H1 (cell line): ENCODE data around the gene IFNGR1. TPM values are rescaled to one million over a fixed set of nuclear protein-coding genes. Genes with fewer than 3 reads are reported as not detected.

ENCODE experiments used
- CTCF ChIA-PET: fragments of 300-600 bp; sonication (Branson Sonifier 250); formaldehyde crosslinking; loops from one replicate; lab custom pipeline; 2021; ENCODE audit not compliant: partially characterized antibody; lab: Charles Lee
- POLR2A ChIA-PET: fragments of 300-600 bp; sonication (Branson Sonifier 250); formaldehyde crosslinking; loops from one replicate; lab custom pipeline; 2021; ENCODE audit warnings: inconsistent platforms; ENCODE audit not compliant: partially characterized antibody; lab: Charles Lee
- DNase-seq, 2 experiments: peaks; one replicate each; pipeline versions ENCODE4 v3.0.0 to v3.0.0-alpha.2; 2010 to 2022; ENCODE audit warnings: low spot score in 2 of 2, low read depth in 1 of 2, mixed read lengths in 1 of 2
- FAIRE-seq: peaks from 2 replicates; lab custom pipeline; 2011; peaks lifted over from hg19 to GRCh38; lab: Jason Lieb, UNC
- H2AFZ ChIP-seq: 2 replicates; pipeline ENCODE4 v1.8.1; 2012; ENCODE audit warnings: low read length, inconsistent platforms
- H2AK5ac ChIP-seq: 2 replicates; pipeline ENCODE4 v1.6.1; 2013; ENCODE audit warnings: low read depth, low read length
- H2BK120ac ChIP-seq: replicated peaks from 2 replicates; pipeline ENCODE3; 2013; ENCODE audit warnings: low read depth, low read length, inconsistent platforms
- H2BK12ac ChIP-seq: 2 replicates; pipeline ENCODE4 v1.6.1; 2013; ENCODE audit warnings: low read depth, low read length
- H2BK15ac ChIP-seq: 2 replicates; pipeline ENCODE4 v1.6.1; 2013; ENCODE audit warnings: low read length
- H2BK20ac ChIP-seq: 2 replicates; pipeline ENCODE4 v1.6.1; 2013; ENCODE audit warnings: low read length
- H2BK5ac ChIP-seq: 2 replicates; pipeline ENCODE4 v1.6.1; 2013; ENCODE audit warnings: low read depth, low read length
- H3K14ac ChIP-seq: 2 replicates; pipeline ENCODE4 v1.6.1; 2013; ENCODE audit warnings: inconsistent platforms; ENCODE audit not compliant: insufficient read length
- H3K18ac ChIP-seq: 2 replicates; pipeline ENCODE4 v1.6.1; 2013; ENCODE audit warnings: low read length; ENCODE audit errors: extremely low read depth
- H3K23ac ChIP-seq: 2 replicates; pipeline ENCODE4 v1.6.1; 2013; ENCODE audit warnings: inconsistent platforms; ENCODE audit not compliant: insufficient read length
- H3K23me2 ChIP-seq: 2 replicates; pipeline ENCODE4 v1.6.1; 2013; ENCODE audit warnings: low read depth, low read length
- H3K27ac ChIP-seq: 2 replicates; pipeline ENCODE4 v1.6.1; 2011; ENCODE audit warnings: low read depth, low read length, inconsistent platforms
- H3K27me3 ChIP-seq, 4 experiments: replicated peaks in 1 of 4; 1 replicate in 1 of 4; 2 replicates in 3 of 4; pipeline versions ENCODE4 v1.6.1 to v1.8.1; 2011 to 2013; ENCODE audit warnings: low read length in 3 of 4, mild to moderate bottlenecking in 3 of 4, inconsistent platforms in 2 of 4, mixed read lengths in 2 of 4, moderate library complexity in 1 of 4; ENCODE audit not compliant: control insufficient read depth in 3 of 4, insufficient read depth in 3 of 4; ENCODE audit errors: extremely low read depth in 1 of 4
- H3K36me3 ChIP-seq, 4 experiments: 2 replicates each; pipeline versions ENCODE4 v1.6.1 to v1.8.1; 2011 to 2013; ENCODE audit warnings: mild to moderate bottlenecking in 4 of 4, low read length in 3 of 4, moderate library complexity in 2 of 4, control low read depth in 1 of 4, inconsistent platforms in 1 of 4; ENCODE audit not compliant: insufficient read depth in 4 of 4, control insufficient read depth in 2 of 4
- H3K4ac ChIP-seq: replicated peaks from 2 replicates; pipeline ENCODE3; 2013; ENCODE audit warnings: low read length, low read depth, mixed read lengths, inconsistent platforms; ENCODE audit not compliant: insufficient read length
- H3K4me1 ChIP-seq, 4 experiments: replicated peaks in 1 of 4; 1 replicate in 1 of 4; 2 replicates in 3 of 4; pipeline versions ENCODE4 v1.6.1 to v1.8.1; 2011 to 2013; ENCODE audit warnings: low read length in 3 of 4, inconsistent platforms in 2 of 4, mixed read lengths in 1 of 4; ENCODE audit not compliant: insufficient read depth in 4 of 4, control insufficient read depth in 3 of 4
- H3K4me2 ChIP-seq, 2 experiments: 2 replicates each; pipeline versions ENCODE4 v1.6.1 to v1.8.1; 2011 to 2013; ENCODE audit warnings: low read depth in 2 of 2, low read length in 2 of 2, control low read depth in 1 of 2, inconsistent platforms in 1 of 2, mild to moderate bottlenecking in 1 of 2; ENCODE audit not compliant: insufficient read depth in 1 of 2
- H3K4me3 ChIP-seq, 4 experiments: fragments of 200-600, 300-600 bp in 1 of 4; sonication (generic), shearing (Covaris generic), sonication (Bioruptor Twin) in 1 of 4; 2 replicates each; pipeline versions ENCODE4 v1.5.1 to v1.8.1; 2011 to 2016; ENCODE audit warnings: low read length in 4 of 4, low read depth in 3 of 4, control low read depth in 2 of 4, inconsistent platforms in 2 of 4, mild to moderate bottlenecking in 2 of 4, mixed read lengths in 1 of 4, moderate library complexity in 1 of 4; ENCODE audit not compliant: insufficient read depth in 2 of 4; ENCODE audit errors: extremely low read depth in 1 of 4
- H3K56ac ChIP-seq: replicated peaks from 2 replicates; pipeline ENCODE3; 2013; ENCODE audit warnings: low read depth, mild to moderate bottlenecking, mixed read lengths, low read length, inconsistent platforms; ENCODE audit not compliant: insufficient read length
- H3K79me1 ChIP-seq: 2 replicates; pipeline ENCODE4 v1.6.1; 2013; ENCODE audit warnings: low read depth, low read length, control low read depth
- H3K79me2 ChIP-seq, 2 experiments: 2 replicates each; pipeline versions ENCODE4 v1.6.1 to v1.8.1; 2012 to 2013; ENCODE audit warnings: low read length in 2 of 2, mild to moderate bottlenecking in 2 of 2, inconsistent platforms in 1 of 2; ENCODE audit not compliant: insufficient read depth in 2 of 2, control insufficient read depth in 1 of 2
- H3K9ac ChIP-seq, 4 experiments: replicated peaks in 1 of 4; 1 replicate in 1 of 4; 2 replicates in 3 of 4; pipeline versions ENCODE4 v1.6.1 to v1.8.1; 2011 to 2013; ENCODE audit warnings: low read depth in 3 of 4, low read length in 3 of 4, control low read depth in 2 of 4, mild to moderate bottlenecking in 2 of 4, moderate library complexity in 2 of 4, inconsistent platforms in 1 of 4; ENCODE audit errors: extremely low read depth in 1 of 4
- H3K9me3 ChIP-seq, 2 experiments: 2 replicates each; pipeline versions ENCODE4 v1.6.1 to v1.8.1; 2012 to 2013; ENCODE audit warnings: mild to moderate bottlenecking in 2 of 2, moderate library complexity in 2 of 2, control low read depth in 1 of 2, inconsistent platforms in 1 of 2, low read depth in 1 of 2, low read length in 1 of 2, mixed read lengths in 1 of 2; ENCODE audit not compliant: insufficient read depth in 2 of 2
- H4K20me1 ChIP-seq, 2 experiments: replicated peaks in 1 of 2; 2 replicates each; pipeline versions ENCODE3 to v1.8.1; 2011 to 2013; ENCODE audit warnings: inconsistent platforms in 2 of 2, low read length in 2 of 2, mild to moderate bottlenecking in 1 of 2; ENCODE audit not compliant: insufficient read depth in 2 of 2, control insufficient read depth in 1 of 2
- H4K5ac ChIP-seq: 2 replicates; pipeline ENCODE4 v1.6.1; 2013; ENCODE audit warnings: low read length, low read depth, mixed read lengths, inconsistent platforms; ENCODE audit not compliant: insufficient read length
- H4K8ac ChIP-seq: 2 replicates; pipeline ENCODE4 v1.8.0; 2013; ENCODE audit warnings: mild to moderate bottlenecking, moderate library complexity, low read length, inconsistent platforms; ENCODE audit not compliant: insufficient read depth; ENCODE audit errors: extremely low read depth
- H4K91ac ChIP-seq: replicated peaks from 2 replicates; pipeline ENCODE3; 2013; ENCODE audit warnings: low read length, mixed read lengths, inconsistent platforms; ENCODE audit not compliant: insufficient read length
- CTBP2 ChIP-seq: IDR thresholded peaks from 2 replicates; pipeline ENCODE4 v1.7.0; 2011; ENCODE audit warnings: borderline replicate concordance, mild to moderate bottlenecking, moderate library complexity, mixed read lengths, low read length; ENCODE audit not compliant: insufficient read depth, insufficient read length
- EP300 ChIP-seq, 2 experiments: IDR thresholded peaks; 1 replicate in 1 of 2; 2 replicates in 1 of 2; pipeline ENCODE4 v1.6.1; 2011 to 2012; ENCODE audit warnings: low read depth in 2 of 2, low read length in 2 of 2, mild to moderate bottlenecking in 2 of 2, borderline replicate concordance in 1 of 2, inconsistent platforms in 1 of 2, moderate library complexity in 1 of 2
- NRF1 ChIP-seq: IDR thresholded peaks from 2 replicates; pipeline ENCODE4 v1.6.1; 2011; ENCODE audit warnings: mild to moderate bottlenecking, low read depth, low read length, improper control_type of control experiment
- SAP30 ChIP-seq: fragments of 300-600 bp; sonication (generic); IDR thresholded peaks from 2 replicates; pipeline ENCODE4 v1.7.1; 2012; ENCODE audit warnings: low read length, moderate library complexity, mild to moderate bottlenecking, inconsistent platforms; ENCODE audit not compliant: insufficient read depth, insufficient replicate concordance
- TAF1 ChIP-seq: IDR thresholded peaks from 2 replicates; pipeline ENCODE4 v1.6.1; 2011; ENCODE audit warnings: mild to moderate bottlenecking, low read depth, low read length
- WGBS, 2 experiments: shearing (Covaris generic) in 1 of 2; methylation state at CpG; one replicate each; pipeline versions ENCODE4 v1.1.6 to v1.1.7; 2013 to 2015; ENCODE audit warnings: low lambda C conversion rate in 2 of 2, mixed read lengths in 2 of 2, inconsistent platforms in 1 of 2, low coverage in 1 of 2, missing lambda C conversion rate in 1 of 2; ENCODE audit not compliant: insufficient replicate concordance in 2 of 2, insufficient coverage in 1 of 2, insufficient read length in 1 of 2; ENCODE audit errors: extremely low coverage in 1 of 2, missing lambda C conversion rate in 1 of 2; 5-methylcytosine and 5-hydroxymethylcytosine counted together
- polyA plus RNA-seq, 7 experiments: library from polyadenylated mRNA; depleted of rRNA in 3 of 7; stranded (reverse) in 5 of 7; unstranded in 2 of 7; fragments of >200 nt in 5 of 7; fragments of 200-250 nt in 2 of 7; gene quantifications; 1 replicate in 5 of 7; 2 replicates in 1 of 7; 4 replicates in 1 of 7; pipeline versions ENCODE4 v1.2.1 to v1.2.3, GENCODE V29; 2011 to 2013; ENCODE audit warnings: missing spikeins in 2 of 7, mixed read lengths in 2 of 7
- total RNA-seq: library from RNA; stranded (reverse); fragmentation: NEBNext Ultra II Directional; extraction: Animal tissue kit (Norgen Biotek cat#: 25700); gene quantifications from 2 replicates; pipeline ENCODE4 v1.2.1, GENCODE V29; 2021

The IFNGR1 gene
- total and polyA plus RNA-seq, 2 of the 8 experiments (the other 6 are each of a cell fraction or from before 2014, with no cell fraction given), result 9.7 to 20.9 TPM

- no peak overlapping the region for H2AK5ac ChIP-seq
- DNase-seq, result no peak
- H2BK20ac ChIP-seq, result no peak overlapping the region
- no peak overlapping the region for H3K27ac ChIP-seq
- 85% methylated on average over 3 of the region's 3 CpGs; no CpG with 5 or more reads in 1 of the 2 experiments for WGBS, 2 experiments
- no peak overlapping the region for H2BK12ac ChIP-seq
- H3K23me2 ChIP-seq, result no peaks in the 10 kb centered on the region
- H2BK5ac ChIP-seq, result no peak overlapping the region
- no peak overlapping the region for H3K9ac ChIP-seq
- no peak overlapping the region for H2AFZ ChIP-seq
- H3K4me2 ChIP-seq, result no peak overlapping the region
- H3K27me3 ChIP-seq, result no peaks in the 10 kb centered on the region
- H2BK120ac ChIP-seq, result no peak overlapping the region
- FAIRE-seq, result no peak
- H3K9me3 ChIP-seq, result no peaks in the 10 kb centered on the region
- H3K79me1 ChIP-seq, result no peaks in the 10 kb centered on the region
- no peak overlapping the region for H3K23ac ChIP-seq
- ChIA-PET POLR2A (interaction anchor here (0.7 kb wide), 1 partner anchor 24 kb away, joined by 3 read pairs; no protein-coding TSS in a partner anchor), CTCF (interaction anchor here (0.6 to 2.0 kb wide), 3 partner anchors 16 to 440 kb away, joined by 3 to 6 read pairs (median 3); no protein-coding TSS in a partner anchor)
- no peaks in the 10 kb centered on the region for H3K36me3 ChIP-seq
- no peak overlapping the region for H4K8ac ChIP-seq
- H2BK15ac ChIP-seq, result no peak overlapping the region
- H4K91ac ChIP-seq, result no peak overlapping the region
- H3K56ac ChIP-seq, result no peak overlapping the region
- no peaks in the 10 kb centered on the region for H3K79me2 ChIP-seq
- no peak overlapping the region for H4K5ac ChIP-seq
- no peak overlapping the region for H3K18ac ChIP-seq
- no peak overlapping the region for H3K4ac ChIP-seq
- H4K20me1 ChIP-seq, result no peaks in the 10 kb centered on the region
- H3K4me3 ChIP-seq, result no peak overlapping the region
- H3K14ac ChIP-seq, result no peak overlapping the region
- TF ChIP-seq NRF1 (no peak), SAP30 (no peak), TAF1 (no peak), CTBP2 (no peak), EP300 (IDR thresholded peaks at IDR 0.05; ENCODE audit: borderline replicate concordance in 1 of 2, low read depth in 2 of 2, low read length in 2 of 2) (no peak)
- no peaks in the 10 kb centered on the region for H3K4me1 ChIP-seq
Observed at GRCh38 chr6:137150072-137150471, 69.1 kb downstream of the IFNGR1 start.
